ENCODE results near the gene ITGB2.

Gene ITGB2

GRCh38 chr21:44920694-44921604 lies at the start of gene ITGB2:
ITGB2 (minus strand) TSS chr21:44920899; CDS start chr21:44910782, 10,117 bp downstream.
- peak; percentile 66 for DNase-seq

- no peak for DNase-seq
Measured at GRCh38 chr21:44969931-44970755, 49.4 kb upstream of the ITGB2 start.

GRCh38 chr21:44969066-44969670 lies 48.5 kb upstream of the ITGB2 start:
- no peak for DNase-seq

GRCh38 chr21:44967082-44968047 lies 46.7 kb upstream of the ITGB2 start:
- DNase-seq, result no peak

GRCh38 chr21:44966135-44967081 lies 45.7 kb upstream of the ITGB2 start:
- no peak for DNase-seq

- DNase-seq, result peak; percentile 31
Measured at GRCh38 chr21:44965251-44966022, 44.7 kb upstream of the ITGB2 start.

GRCh38 chr21:44964381-44964780 lies 43.7 kb upstream of the ITGB2 start:
- no peak for DNase-seq

GRCh38 chr21:44962403-44962966 lies 41.8 kb upstream of the ITGB2 start:
- DNase-seq, result no peak

GRCh38 chr21:44960141-44961092 lies 39.7 kb upstream of the ITGB2 start:
- no peak for DNase-seq

- no peak for DNase-seq
Measured at GRCh38 chr21:44959376-44960091, 38.8 kb upstream of the ITGB2 start.

- no peak for DNase-seq
Measured at GRCh38 chr21:44958471-44959191, 37.9 kb upstream of the ITGB2 start.

- no peak for DNase-seq
Measured at GRCh38 chr21:44957901-44958451, 37.3 kb upstream of the ITGB2 start.

- DNase-seq, result no peak
Measured at GRCh38 chr21:44957047-44957831, 36.5 kb upstream of the ITGB2 start.

GRCh38 chr21:44956356-44957046 lies 35.8 kb upstream of the ITGB2 start:
- DNase-seq, result no peak

- DNase-seq, result no peak
Measured at GRCh38 chr21:44955798-44956175, 35.1 kb upstream of the ITGB2 start.
